Measurements from ENCODE around the gene PPM1B. TPM values are rescaled to one million over a fixed set of nuclear protein-coding genes. Genes with fewer than 3 reads are reported as not detected.
A peak's percentile ranks its signal among the peaks of the same experiment; 100 is the strongest.

The PPM1B gene
- total and polyA plus RNA-seq, 2 of the 13 experiments (the other 11 are each of a cell fraction or from before 2014, with no cell fraction given), result 24.4 to 25.0 TPM

- peak; percentile 67; the same call in 1 of the 2 replicates for TF ChIP-seq ZNF800 (CRISPR knock-in tag; IDR thresholded peaks at IDR 0.05)
- TF ChIP-seq ZNF775 (CRISPR knock-in tag; IDR thresholded peaks at IDR 0.05; ENCODE audit: borderline replicate concordance), result 0 out of 2 replicates have a peak, but pooled peaks have one; percentile 12
- TF ChIP-seq ZFP82 (CRISPR knock-in tag; IDR thresholded peaks at IDR 0.05; ENCODE audit: borderline replicate concordance), result peak; percentile 86
- TF ChIP-seq ZNF766 (CRISPR knock-in tag; IDR thresholded peaks at IDR 0.05; ENCODE audit: borderline replicate concordance), result 0 out of 2 replicates have a peak, but pooled peaks have one; percentile 53
- peak; percentile 17; the same call in 1 of the 2 replicates for TF ChIP-seq ETV6 (CRISPR knock-in tag; conservative IDR thresholded peaks at IDR 0.05)
- no peak for TF ChIP-seq RFXANK (CRISPR knock-in tag; IDR thresholded peaks at IDR 0.05)
- peak; percentile 42; the same call in 1 of the 2 replicates for TF ChIP-seq TOPORS (CRISPR knock-in tag; IDR thresholded peaks at IDR 0.05)
- TF ChIP-seq NR1H2 (CRISPR knock-in tag; IDR thresholded peaks at IDR 0.05; ENCODE audit: borderline replicate concordance, low read depth), result 0 out of 2 replicates have a peak, but pooled peaks have one; percentile 35
- peak; percentile 45 for TF ChIP-seq MXD4 (CRISPR knock-in tag; IDR thresholded peaks at IDR 0.05)
- TF ChIP-seq PRPF4 (IDR thresholded peaks at IDR 0.05; ENCODE audit: low read depth, low read length, poor library complexity, severe bottlenecking), result no peak
- TF ChIP-seq SMAD1 (CRISPR knock-in tag; IDR thresholded peaks at IDR 0.05; ENCODE audit: borderline replicate concordance, low read depth), result 0 out of 2 replicates have a peak, but pooled peaks have one; percentile 63
- peak; percentile 73 for TF ChIP-seq RBFOX2 (IDR thresholded peaks at IDR 0.05; ENCODE audit: low read depth, low read length)
- TF ChIP-seq REPIN1 (CRISPR knock-in tag; IDR thresholded peaks at IDR 0.05; ENCODE audit: borderline replicate concordance, low read depth), result peak; percentile 23; the same call in 1 of the 2 replicates
- TF ChIP-seq ZNF891 (CRISPR knock-in tag; IDR thresholded peaks at IDR 0.05), result 0 out of 2 replicates have a peak, but pooled peaks have one; percentile 62
- TF ChIP-seq KDM1A (CRISPR knock-in tag; IDR thresholded peaks at IDR 0.05), result no peak
- TF ChIP-seq NFIB (CRISPR knock-in tag; IDR thresholded peaks at IDR 0.05; ENCODE audit: borderline replicate concordance), result no peak
- peak; percentile 15; the same call in 1 of the 2 replicates for TF ChIP-seq PHF8 (CRISPR knock-in tag; IDR thresholded peaks at IDR 0.05)
- TF ChIP-seq UBTF (CRISPR knock-in tag; IDR thresholded peaks at IDR 0.05), result peak; percentile 91; the same call in 1 of the 2 replicates
- peak; percentile 30; the same call in 1 of the 2 replicates for TF ChIP-seq KLF6 (CRISPR knock-in tag; IDR thresholded peaks at IDR 0.05)
- no peak for TF ChIP-seq MNT (IDR thresholded peaks at IDR 0.05)
- 0 out of 2 replicates have a peak, but pooled peaks have one; percentile 22 for TF ChIP-seq ZNF232 (CRISPR knock-in tag; IDR thresholded peaks at IDR 0.05; ENCODE audit: borderline replicate concordance)
- TF ChIP-seq YEATS4 (CRISPR knock-in tag; IDR thresholded peaks at IDR 0.05; ENCODE audit: borderline replicate concordance), result peak; percentile 78
- TF ChIP-seq MAZ (IDR thresholded peaks at IDR 0.05; ENCODE audit: borderline replicate concordance, low read depth, low read length), result no peak
- 0 out of 2 replicates have a peak, but pooled peaks have one; percentile 14 for TF ChIP-seq MAZ (CRISPR knock-in tag; IDR thresholded peaks at IDR 0.05; ENCODE audit: low read depth)
Measured at GRCh38 chr2:44169155-44169898, 652 bp downstream of the PPM1B start (continued).
